H1 (cell line): ENCODE data around the gene PTPRCAP. TPM values are rescaled to one million over a fixed set of nuclear protein-coding genes. Genes with fewer than 3 reads are reported as not detected.
A peak's percentile ranks its signal among the peaks of the same experiment; 100 is the strongest.

ENCODE experiments used
- CTCF ChIA-PET: fragments of 300-600 bp; sonication (Branson Sonifier 250); formaldehyde crosslinking; loops from one replicate; lab custom pipeline; 2021; ENCODE audit not compliant: partially characterized antibody; lab: Charles Lee
- POLR2A ChIA-PET: fragments of 300-600 bp; sonication (Branson Sonifier 250); formaldehyde crosslinking; loops from one replicate; lab custom pipeline; 2021; ENCODE audit warnings: inconsistent platforms; ENCODE audit not compliant: partially characterized antibody; lab: Charles Lee
- DNase-seq, 2 experiments: peaks; one replicate each; pipeline versions ENCODE4 v3.0.0 to v3.0.0-alpha.2; 2010 to 2022; ENCODE audit warnings: low spot score in 2 of 2, low read depth in 1 of 2, mixed read lengths in 1 of 2
- FAIRE-seq: peaks from 2 replicates; lab custom pipeline; 2011; peaks lifted over from hg19 to GRCh38; lab: Jason Lieb, UNC
- H2AFZ ChIP-seq: 2 replicates; pipeline ENCODE4 v1.8.1; 2012; ENCODE audit warnings: low read length, inconsistent platforms
- H2AK5ac ChIP-seq: 2 replicates; pipeline ENCODE4 v1.6.1; 2013; ENCODE audit warnings: low read depth, low read length
- H2BK120ac ChIP-seq: replicated peaks from 2 replicates; pipeline ENCODE3; 2013; ENCODE audit warnings: low read depth, low read length, inconsistent platforms
- H2BK12ac ChIP-seq: 2 replicates; pipeline ENCODE4 v1.6.1; 2013; ENCODE audit warnings: low read depth, low read length
- H2BK15ac ChIP-seq: 2 replicates; pipeline ENCODE4 v1.6.1; 2013; ENCODE audit warnings: low read length
- H2BK20ac ChIP-seq: 2 replicates; pipeline ENCODE4 v1.6.1; 2013; ENCODE audit warnings: low read length
- H2BK5ac ChIP-seq: 2 replicates; pipeline ENCODE4 v1.6.1; 2013; ENCODE audit warnings: low read depth, low read length
- H3K14ac ChIP-seq: 2 replicates; pipeline ENCODE4 v1.6.1; 2013; ENCODE audit warnings: inconsistent platforms; ENCODE audit not compliant: insufficient read length
- H3K18ac ChIP-seq: 2 replicates; pipeline ENCODE4 v1.6.1; 2013; ENCODE audit warnings: low read length; ENCODE audit errors: extremely low read depth
- H3K23ac ChIP-seq: 2 replicates; pipeline ENCODE4 v1.6.1; 2013; ENCODE audit warnings: inconsistent platforms; ENCODE audit not compliant: insufficient read length
- H3K23me2 ChIP-seq: 2 replicates; pipeline ENCODE4 v1.6.1; 2013; ENCODE audit warnings: low read depth, low read length
- H3K27ac ChIP-seq: 2 replicates; pipeline ENCODE4 v1.6.1; 2011; ENCODE audit warnings: low read depth, low read length, inconsistent platforms
- H3K27me3 ChIP-seq, 4 experiments: replicated peaks in 1 of 4; 1 replicate in 1 of 4; 2 replicates in 3 of 4; pipeline versions ENCODE4 v1.6.1 to v1.8.1; 2011 to 2013; ENCODE audit warnings: low read length in 3 of 4, mild to moderate bottlenecking in 3 of 4, inconsistent platforms in 2 of 4, mixed read lengths in 2 of 4, moderate library complexity in 1 of 4; ENCODE audit not compliant: control insufficient read depth in 3 of 4, insufficient read depth in 3 of 4; ENCODE audit errors: extremely low read depth in 1 of 4
- H3K36me3 ChIP-seq, 4 experiments: 2 replicates each; pipeline versions ENCODE4 v1.6.1 to v1.8.1; 2011 to 2013; ENCODE audit warnings: mild to moderate bottlenecking in 4 of 4, low read length in 3 of 4, moderate library complexity in 2 of 4, control low read depth in 1 of 4, inconsistent platforms in 1 of 4; ENCODE audit not compliant: insufficient read depth in 4 of 4, control insufficient read depth in 2 of 4
- H3K4ac ChIP-seq: replicated peaks from 2 replicates; pipeline ENCODE3; 2013; ENCODE audit warnings: low read length, low read depth, mixed read lengths, inconsistent platforms; ENCODE audit not compliant: insufficient read length
- H3K4me1 ChIP-seq, 4 experiments: replicated peaks in 1 of 4; 1 replicate in 1 of 4; 2 replicates in 3 of 4; pipeline versions ENCODE4 v1.6.1 to v1.8.1; 2011 to 2013; ENCODE audit warnings: low read length in 3 of 4, inconsistent platforms in 2 of 4, mixed read lengths in 1 of 4; ENCODE audit not compliant: insufficient read depth in 4 of 4, control insufficient read depth in 3 of 4
- H3K4me2 ChIP-seq, 2 experiments: 2 replicates each; pipeline versions ENCODE4 v1.6.1 to v1.8.1; 2011 to 2013; ENCODE audit warnings: low read depth in 2 of 2, low read length in 2 of 2, control low read depth in 1 of 2, inconsistent platforms in 1 of 2, mild to moderate bottlenecking in 1 of 2; ENCODE audit not compliant: insufficient read depth in 1 of 2
- H3K4me3 ChIP-seq, 4 experiments: fragments of 200-600, 300-600 bp in 1 of 4; sonication (generic), shearing (Covaris generic), sonication (Bioruptor Twin) in 1 of 4; 2 replicates each; pipeline versions ENCODE4 v1.5.1 to v1.8.1; 2011 to 2016; ENCODE audit warnings: low read length in 4 of 4, low read depth in 3 of 4, control low read depth in 2 of 4, inconsistent platforms in 2 of 4, mild to moderate bottlenecking in 2 of 4, mixed read lengths in 1 of 4, moderate library complexity in 1 of 4; ENCODE audit not compliant: insufficient read depth in 2 of 4; ENCODE audit errors: extremely low read depth in 1 of 4
- H3K56ac ChIP-seq: replicated peaks from 2 replicates; pipeline ENCODE3; 2013; ENCODE audit warnings: low read depth, mild to moderate bottlenecking, mixed read lengths, low read length, inconsistent platforms; ENCODE audit not compliant: insufficient read length
- H3K79me1 ChIP-seq: 2 replicates; pipeline ENCODE4 v1.6.1; 2013; ENCODE audit warnings: low read depth, low read length, control low read depth
- H3K79me2 ChIP-seq, 2 experiments: 2 replicates each; pipeline versions ENCODE4 v1.6.1 to v1.8.1; 2012 to 2013; ENCODE audit warnings: low read length in 2 of 2, mild to moderate bottlenecking in 2 of 2, inconsistent platforms in 1 of 2; ENCODE audit not compliant: insufficient read depth in 2 of 2, control insufficient read depth in 1 of 2
- H3K9ac ChIP-seq, 4 experiments: replicated peaks in 1 of 4; 1 replicate in 1 of 4; 2 replicates in 3 of 4; pipeline versions ENCODE4 v1.6.1 to v1.8.1; 2011 to 2013; ENCODE audit warnings: low read depth in 3 of 4, low read length in 3 of 4, control low read depth in 2 of 4, mild to moderate bottlenecking in 2 of 4, moderate library complexity in 2 of 4, inconsistent platforms in 1 of 4; ENCODE audit errors: extremely low read depth in 1 of 4
- H3K9me3 ChIP-seq, 2 experiments: 2 replicates each; pipeline versions ENCODE4 v1.6.1 to v1.8.1; 2012 to 2013; ENCODE audit warnings: mild to moderate bottlenecking in 2 of 2, moderate library complexity in 2 of 2, control low read depth in 1 of 2, inconsistent platforms in 1 of 2, low read depth in 1 of 2, low read length in 1 of 2, mixed read lengths in 1 of 2; ENCODE audit not compliant: insufficient read depth in 2 of 2
- H4K20me1 ChIP-seq, 2 experiments: replicated peaks in 1 of 2; 2 replicates each; pipeline versions ENCODE3 to v1.8.1; 2011 to 2013; ENCODE audit warnings: inconsistent platforms in 2 of 2, low read length in 2 of 2, mild to moderate bottlenecking in 1 of 2; ENCODE audit not compliant: insufficient read depth in 2 of 2, control insufficient read depth in 1 of 2
- H4K5ac ChIP-seq: 2 replicates; pipeline ENCODE4 v1.6.1; 2013; ENCODE audit warnings: low read length, low read depth, mixed read lengths, inconsistent platforms; ENCODE audit not compliant: insufficient read length
- H4K8ac ChIP-seq: 2 replicates; pipeline ENCODE4 v1.8.0; 2013; ENCODE audit warnings: mild to moderate bottlenecking, moderate library complexity, low read length, inconsistent platforms; ENCODE audit not compliant: insufficient read depth; ENCODE audit errors: extremely low read depth
- H4K91ac ChIP-seq: replicated peaks from 2 replicates; pipeline ENCODE3; 2013; ENCODE audit warnings: low read length, mixed read lengths, inconsistent platforms; ENCODE audit not compliant: insufficient read length
- CBX5 ChIP-seq: fragments of 300-800, 300-1000 bp; sonication (generic); IDR thresholded peaks from 2 replicates; pipeline ENCODE4 v1.7.1; 2016; ENCODE audit warnings: antibody characterized with exemption, low read length, low read depth
- CBX8 ChIP-seq: fragments of 300-800, 300-1000 bp; sonication (generic); IDR thresholded peaks from 2 replicates; pipeline ENCODE4 v1.7.1; 2016; ENCODE audit warnings: low read depth, low read length, borderline replicate concordance
- KDM4A ChIP-seq: IDR thresholded peaks from one replicate; pipeline ENCODE4 v1.7.1; 2012; ENCODE audit warnings: low read depth, mild to moderate bottlenecking, moderate library complexity, low read length, inconsistent platforms; ENCODE audit not compliant: severe bottlenecking
- PHF8 ChIP-seq: fragments of 200-600 bp; sonication (generic); conservative IDR thresholded peaks from 2 replicates; pipeline ENCODE4 v1.7.1; 2012; ENCODE audit warnings: low read depth, mild to moderate bottlenecking, inconsistent platforms, low read length, moderate library complexity
- SIX5 ChIP-seq: IDR thresholded peaks from 2 replicates; pipeline ENCODE4 v1.6.1; 2011; ENCODE audit warnings: mild to moderate bottlenecking, low read depth, low read length
- SP1 ChIP-seq: IDR thresholded peaks from 2 replicates; pipeline ENCODE4 v1.6.1; 2011; ENCODE audit warnings: low read depth, low read length
- SP4 ChIP-seq: IDR thresholded peaks from 2 replicates; pipeline ENCODE4 v1.6.1; 2012; ENCODE audit warnings: low read length, inconsistent platforms
- WGBS, 2 experiments: shearing (Covaris generic) in 1 of 2; methylation state at CpG; one replicate each; pipeline versions ENCODE4 v1.1.6 to v1.1.7; 2013 to 2015; ENCODE audit warnings: low lambda C conversion rate in 2 of 2, mixed read lengths in 2 of 2, inconsistent platforms in 1 of 2, low coverage in 1 of 2, missing lambda C conversion rate in 1 of 2; ENCODE audit not compliant: insufficient replicate concordance in 2 of 2, insufficient coverage in 1 of 2, insufficient read length in 1 of 2; ENCODE audit errors: extremely low coverage in 1 of 2, missing lambda C conversion rate in 1 of 2; 5-methylcytosine and 5-hydroxymethylcytosine counted together
- polyA plus RNA-seq, 7 experiments: library from polyadenylated mRNA; depleted of rRNA in 3 of 7; stranded (reverse) in 5 of 7; unstranded in 2 of 7; fragments of >200 nt in 5 of 7; fragments of 200-250 nt in 2 of 7; gene quantifications; 1 replicate in 5 of 7; 2 replicates in 1 of 7; 4 replicates in 1 of 7; pipeline versions ENCODE4 v1.2.1 to v1.2.3, GENCODE V29; 2011 to 2013; ENCODE audit warnings: missing spikeins in 2 of 7, mixed read lengths in 2 of 7
- total RNA-seq: library from RNA; stranded (reverse); fragmentation: NEBNext Ultra II Directional; extraction: Animal tissue kit (Norgen Biotek cat#: 25700); gene quantifications from 2 replicates; pipeline ENCODE4 v1.2.1, GENCODE V29; 2021

The PTPRCAP gene
- total and polyA plus RNA-seq, 2 of the 8 experiments (the other 6 are each of a cell fraction or from before 2014, with no cell fraction given), result 0.78 to 6.7 TPM

DNA sequence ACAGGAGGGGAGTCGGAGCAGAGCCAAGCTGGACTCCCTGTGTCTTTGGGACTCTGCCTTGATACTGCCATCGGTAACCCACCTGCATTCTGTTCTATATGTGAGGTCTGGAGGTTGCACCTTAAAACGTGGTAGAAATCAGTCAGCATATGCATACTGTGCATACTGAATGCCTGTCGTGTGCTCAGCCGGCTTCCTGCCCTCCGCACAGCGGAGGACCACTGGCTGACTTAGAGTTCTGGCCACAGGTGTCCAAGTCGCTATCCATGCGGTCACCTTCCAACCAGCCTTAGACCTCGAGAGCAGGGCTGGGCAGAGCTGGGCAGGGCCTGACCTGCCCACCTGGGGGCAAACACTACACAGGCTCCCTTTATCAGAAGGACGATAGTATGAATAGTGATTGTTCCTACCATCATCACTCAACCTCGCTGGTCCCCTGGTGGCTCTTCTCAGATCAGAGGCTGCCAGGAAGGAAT lies 29.8 kb downstream of the PTPRCAP start:
- Histone ChIP-seq H2AFZ (no peak overlapping the region), H3K23me2 (no peaks in the 10 kb centered on the region), H3K79me2 (no peaks in the 10 kb centered on the region), H4K91ac (no peak overlapping the region), H3K4me3 (no peak overlapping the region), H3K23ac (no peak overlapping the region), H2BK120ac (no peak overlapping the region), H2BK15ac (0 out of 2 replicates have a peak overlapping the region, but pooled peaks have one; percentile 46), H2AK5ac (peak overlapping the region; percentile 1; the same call in 1 of the 2 replicates), H4K20me1 (no peaks in the 10 kb centered on the region), H3K14ac (no peak overlapping the region), H3K18ac (no peak overlapping the region), H3K36me3 (no peaks in the 10 kb centered on the region), H3K9me3 (no peaks in the 10 kb centered on the region), H2BK12ac (no peak overlapping the region), H4K5ac (no peak overlapping the region), H3K4me1 (peaks cover 0 to 11% (median 7%) of the 10 kb centered on the region in 4 experiments; a peak in 5 of 7 replicates), H3K9ac (no peak overlapping the region), H3K4ac (no peak overlapping the region), H3K27ac (no peak overlapping the region), H2BK5ac (0 out of 2 replicates have a peak overlapping the region, but pooled peaks have one; percentile 24), H3K27me3 (peaks cover 0 to 15% (median 5%) of the 10 kb centered on the region in 4 experiments; a peak in 3 of 7 replicates), H4K8ac (no peak overlapping the region), H2BK20ac (no peak overlapping the region), H3K79me1 (no peaks in the 10 kb centered on the region), H3K56ac (no peak overlapping the region), H3K4me2 (no peak overlapping the region)
- TF ChIP-seq SP4 (no peak), PHF8 (no peak), SP1 (no peak), SIX5 (no peak), CBX8 (no peak), KDM4A (no peak), CBX5 (no peak)
- no peak for FAIRE-seq
- ChIA-PET CTCF (interaction anchor here (0.5 to 1.2 kb wide), 6 partner anchors 9 to 146 kb away, joined by 3 to 6 read pairs (median 4); no protein-coding TSS in a partner anchor), POLR2A (interaction anchor here (0.9 to 1.9 kb wide), 11 partner anchors 10 to 119 kb away, joined by 3 to 8 read pairs (median 3); partner anchors contain the start of genes ANKRD13D, POLD4, PTPRCAP and RAD9A)
- WGBS, 2 experiments, result 79% methylated on average over 12 of the region's 12 CpGs; no CpG with 5 or more reads in 1 of the 2 experiments
- no peak for DNase-seq
